Upper lobe of left lung (tissue), 6 donors: ENCODE results near the gene SNCB. TPM values are rescaled to one million over a fixed set of nuclear protein-coding genes. Genes with fewer than 3 reads are reported as not detected.

Source experiments
- ATAC-seq, 2 donors: fragments of 200-7000 bp; cut with Tn5 transposase; one replicate each; pipeline ENCODE4 v1.9.1; 2022; ENCODE audit warnings: mild to moderate bottlenecking in 2 of 2, moderate library complexity in 2 of 2; ENCODE audit not compliant: low FRiP score in 2 of 2
- DNase-seq, 2 donors: peaks; one replicate each; pipeline ENCODE4 v3.0.0-alpha.2; 2019 to 2020
- H3K27ac ChIP-seq, 4 donors: fragments of 200-600 bp; sonication (generic); one replicate each; pipeline ENCODE4 v1.5.1; 2016 to 2019
- H3K27me3 ChIP-seq, 4 donors: fragments of 200-600 bp; sonication (generic); one replicate each; pipeline ENCODE4 v1.5.1; 2017 to 2019
- H3K36me3 ChIP-seq, 4 donors: fragments of 200-600 bp; sonication (generic); one replicate each; pipeline ENCODE4 v1.5.1; 2016 to 2019
- H3K4me1 ChIP-seq, 4 donors: fragments of 200-600 bp; sonication (generic); one replicate each; pipeline ENCODE4 v1.5.1; 2018 to 2019
- H3K4me3 ChIP-seq, 4 donors: fragments of 200-600 bp; sonication (generic); one replicate each; pipeline ENCODE4 v1.5.1; 2017 to 2019; ENCODE audit warnings: mild to moderate bottlenecking in 2 of 4, moderate library complexity in 1 of 4
- H3K9me3 ChIP-seq, 4 donors: fragments of 200-600 bp; sonication (generic); one replicate each; pipeline ENCODE4 v1.5.1; 2018 to 2019
- CTCF ChIP-seq, 6 experiments: fragments of 450-650 bp in 4 of 6; fragments of 200-600 bp in 2 of 6; sonication (generic) in 2 of 6; IDR thresholded peaks; one replicate each; pipeline ENCODE4 v1.5.1; 2016 to 2019; ENCODE audit warnings: antibody characterized with exemption in 6 of 6
- EP300 ChIP-seq, 4 donors: sonication (generic); formaldehyde crosslinking; IDR thresholded peaks; one replicate each; pipeline ENCODE4 v1.5.1; 2017; ENCODE audit warnings: antibody characterized with exemption in 4 of 4, control low read depth in 2 of 4
- POLR2A ChIP-seq, 4 donors: fragments of 450-650 bp; IDR thresholded peaks; one replicate each; pipeline ENCODE4 v1.5.1; 2016 to 2017; ENCODE audit warnings: antibody characterized with exemption in 4 of 4, mild to moderate bottlenecking in 2 of 4
- POLR2AphosphoS5 ChIP-seq, 2 donors: sonication (generic); formaldehyde crosslinking; IDR thresholded peaks; one replicate each; pipeline ENCODE4 v1.5.1; 2017; ENCODE audit warnings: antibody characterized with exemption in 2 of 2
- WGBS, 2 donors: methylation state at CpG; one replicate each; pipeline ENCODE4 v1.1.5; 2017 to 2018; 5-methylcytosine and 5-hydroxymethylcytosine counted together
- total RNA-seq, 6 donors: library from RNA; depleted of rRNA in 4 of 6; stranded (reverse); fragments of >200 nt in 4 of 6; gene quantifications; one replicate each; pipeline versions ENCODE4 v1.1.0 to v1.2.1, GENCODE V29; 2016 to 2021
- donor health status: DM: no; HTN: no; CAD: no; lungs with moderate emphysema.
- donor health status: DM: no; HTN: yes; CAD: no; lungs with severe emphysema.

SNCB gene
- total RNA-seq, 6 donors from 2014 or later: not detected

DNA sequence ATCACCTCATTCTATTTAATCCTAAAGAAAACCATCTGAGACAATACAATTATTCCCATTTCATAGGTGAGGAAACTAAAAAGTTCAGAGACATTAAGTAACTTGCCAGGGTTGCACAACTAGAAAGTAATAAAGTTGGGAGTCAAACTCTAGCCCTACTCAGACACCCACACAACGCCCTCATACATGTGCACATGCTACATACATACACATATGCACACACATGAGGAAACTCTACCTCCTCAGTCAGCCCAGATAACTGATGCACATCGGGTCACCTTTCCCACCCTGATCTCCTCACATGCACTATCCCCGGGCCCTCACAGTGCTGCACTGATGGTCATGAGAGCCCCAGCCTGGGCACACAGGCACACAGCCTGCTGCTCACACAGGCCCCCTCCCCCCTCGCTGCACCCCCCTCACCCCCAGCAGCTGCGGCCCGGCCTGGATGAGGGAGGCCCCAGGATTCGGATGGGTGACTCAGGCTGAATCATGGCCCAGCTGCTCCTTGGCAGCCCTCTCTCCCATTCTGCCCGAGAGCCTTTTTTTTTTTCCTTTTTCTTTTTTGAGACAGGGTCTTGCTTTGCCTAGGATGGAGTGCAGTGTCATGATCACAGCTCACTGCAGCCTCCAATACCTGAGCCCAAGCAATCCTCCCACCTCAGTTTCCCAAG lies 15.4 kb downstream of the SNCB start:
- TF ChIP-seq POLR2A (IDR thresholded peaks at IDR 0.05): no peak
- no peak for TF ChIP-seq CTCF (IDR thresholded peaks at IDR 0.05)
- no peak for TF ChIP-seq EP300 (IDR thresholded peaks at IDR 0.05)
- TF ChIP-seq POLR2AphosphoS5 (IDR thresholded peaks at IDR 0.05): no peak
- 59 to 66% methylated on average over 7 to 8 of the region's 8 CpGs for WGBS, 2 donors
- no peak for ATAC-seq
- Histone ChIP-seq H3K4me3 (no peak overlapping the region), H3K36me3 (no peaks in the 10 kb centered on the region), H3K27me3 (peaks cover 0 to 22% (median 17%) of the 10 kb centered on the region in 4 donors), H3K4me1 (peaks cover 13 to 23% (median 17%) of the 10 kb centered on the region in 4 donors), H3K9me3 (no peaks in the 10 kb centered on the region), H3K27ac (no peak overlapping the region)
- no peak for DNase-seq

DNA sequence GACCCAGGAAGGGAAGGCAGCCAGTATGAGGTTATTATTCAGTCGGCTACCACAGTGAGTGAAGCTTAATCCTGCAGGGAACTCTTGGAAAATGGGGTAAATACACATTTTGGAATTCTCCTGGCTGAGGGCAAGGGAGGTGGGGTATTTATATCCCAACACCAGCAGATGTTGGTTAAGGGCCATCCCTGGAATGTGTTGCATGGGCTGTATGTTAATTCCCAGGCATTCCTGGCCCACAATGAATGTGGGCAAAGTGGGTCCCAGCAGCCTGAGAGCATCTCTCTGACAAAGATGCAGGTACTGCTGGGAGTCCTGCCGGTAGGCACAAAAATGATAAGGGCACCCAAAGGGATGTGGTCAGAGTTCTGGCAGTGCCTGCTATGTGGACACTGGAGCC lies 17.5 kb downstream of the SNCB start:
- DNase-seq (no peak), ATAC-seq (no peak)
- Histone ChIP-seq H3K9me3 (no peaks in the 10 kb centered on the region), H3K4me1 (peaks cover 6 to 20% (median 11%) of the 10 kb centered on the region in 4 donors), H3K27me3 (peaks cover 0 to 6% (median 2%) of the 10 kb centered on the region in 4 donors), H3K27ac (no peak overlapping the region), H3K4me3 (no peak overlapping the region), H3K36me3 (no peaks in the 10 kb centered on the region)
- no peak for TF ChIP-seq POLR2A (IDR thresholded peaks at IDR 0.05)
- no peak for TF ChIP-seq POLR2AphosphoS5 (IDR thresholded peaks at IDR 0.05)
- TF ChIP-seq CTCF (IDR thresholded peaks at IDR 0.05): no peak
- no peak for TF ChIP-seq EP300 (IDR thresholded peaks at IDR 0.05)
- 43 to 64% methylated on average over 2 of the region's 2 CpGs for WGBS, 2 donors

DNA sequence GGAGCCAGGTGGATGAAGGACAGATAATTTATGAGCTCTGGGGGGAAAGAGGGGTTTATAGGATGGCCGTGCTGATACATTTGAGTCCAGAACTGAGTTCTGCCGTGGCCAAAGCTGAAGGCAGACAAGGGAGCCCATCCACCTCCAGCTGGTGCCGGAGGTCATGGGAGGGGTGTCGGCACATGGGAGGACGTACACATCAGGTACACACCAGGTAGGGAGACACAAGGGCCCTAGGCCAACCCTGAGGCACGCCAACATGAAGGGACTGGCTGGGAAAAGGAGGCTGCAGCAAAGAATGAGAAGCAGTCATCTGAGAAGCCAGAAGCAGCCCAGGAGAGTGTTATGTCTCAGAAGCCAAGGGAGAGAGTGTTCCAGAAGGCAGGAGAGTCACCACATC lies 18.3 kb downstream of the SNCB start:
- no peak for ATAC-seq
- WGBS, 2 donors: 89 to 90% methylated on average over 6 of the region's 6 CpGs
- H3K36me3 ChIP-seq: no peaks in the 10 kb centered on the region

GRCh38 chr5:176611435-176611834 lies 18.9 kb downstream of the SNCB start:
- Histone ChIP-seq H3K9me3 (no peaks in the 10 kb centered on the region), H3K4me3 (no peak overlapping the region), H3K36me3 (no peaks in the 10 kb centered on the region), H3K4me1 (peaks cover 6 to 20% (median 11%) of the 10 kb centered on the region in 4 donors), H3K27me3 (peaks cover 0 to 5% (median 1%) of the 10 kb centered on the region in 4 donors), H3K27ac (no peak overlapping the region)
- DNase-seq (peak in 1 of 2 donors; percentile 42), ATAC-seq (no peak)
- 11 to 12% methylated on average over 10 of the region's 10 CpGs for WGBS, 2 donors
- TF ChIP-seq POLR2A (IDR thresholded peaks at IDR 0.05) (no peak), POLR2AphosphoS5 (IDR thresholded peaks at IDR 0.05) (no peak)

More for the DNA sequence above, 18.3 kb downstream of the SNCB start:
- H3K4me1 ChIP-seq: peaks cover 6 to 20% (median 11%) of the 10 kb centered on the region in 4 donors
- H3K27me3 ChIP-seq: peaks cover 0 to 5% (median 1%) of the 10 kb centered on the region in 4 donors
- TF ChIP-seq CTCF (IDR thresholded peaks at IDR 0.05) (no peak), POLR2A (IDR thresholded peaks at IDR 0.05) (no peak), POLR2AphosphoS5 (IDR thresholded peaks at IDR 0.05) (no peak), EP300 (IDR thresholded peaks at IDR 0.05) (no peak)
- no peak overlapping the region for H3K4me3 ChIP-seq
- no peak overlapping the region for H3K27ac ChIP-seq
- DNase-seq: no peak
- no peaks in the 10 kb centered on the region for H3K9me3 ChIP-seq

- peaks cover 0 to 5% (median 1%) of the 10 kb centered on the region in 4 donors for H3K27me3 ChIP-seq
- H3K36me3 ChIP-seq: no peaks in the 10 kb centered on the region
- ATAC-seq (no peak), DNase-seq (peak in 1 of 2 donors; percentile 76)
- H3K4me1 ChIP-seq: peaks cover 6 to 20% (median 11%) of the 10 kb centered on the region in 4 donors
- H3K9me3 ChIP-seq: no peaks in the 10 kb centered on the region
- TF ChIP-seq POLR2AphosphoS5 (IDR thresholded peaks at IDR 0.05) (no peak), EP300 (IDR thresholded peaks at IDR 0.05) (no peak), POLR2A (IDR thresholded peaks at IDR 0.05) (no peak), CTCF (IDR thresholded peaks at IDR 0.05) (no peak)
- H3K4me3 ChIP-seq: peak overlapping the region; percentile 72 to 89 (median 78)
- 0 to 3% methylated on average over 2 to 25 of the region's 31 CpGs for WGBS, 2 donors
- peak overlapping the region in 1 of 4 donors; percentile 64 for H3K27ac ChIP-seq
Measured at GRCh38 chr5:176610435-176610773, 19.9 kb downstream of the SNCB start.
